Cardiac muscle cell (in vitro differentiated cells and primary cell): ENCODE data around the gene DHRS4. TPM values are rescaled to one million over a fixed set of nuclear protein-coding genes. Genes with fewer than 3 reads are reported as not detected.
"Not testable (repeated sequence)": the region's sequence is repeated elsewhere in the genome, so short reads cannot be mapped to it uniquely, and the experiment has no call there.

Experiments
- DNase-seq, 2 donors: peaks; one replicate each; pipeline versions ENCODE4 v3.0.0 to v3.0.0-alpha.2; 2010 to 2017; ENCODE audit warnings: low read depth in 1 of 2, low spot score in 1 of 2
- H3K27ac ChIP-seq: fragments of 200-600 bp; sonication (generic); 2 replicates; pipeline ENCODE4 v1.5.1; 2016
- H3K27me3 ChIP-seq: fragments of 200-600 bp; sonication (generic); 2 replicates; pipeline ENCODE4 v1.6.0; 2016; ENCODE audit warnings: control low read depth
- H3K36me3 ChIP-seq: fragments of 200-600 bp; sonication (generic); 2 replicates; pipeline ENCODE4 v1.5.1; 2016; ENCODE audit warnings: control low read depth
- H3K4me1 ChIP-seq: fragments of 200-600 bp; sonication (generic); 2 replicates; pipeline ENCODE4 v1.8.1; 2017; ENCODE audit warnings: low read depth, mild to moderate bottlenecking, mixed run types
- H3K4me3 ChIP-seq: fragments of 200-600 bp; sonication (generic); 2 replicates; pipeline ENCODE4 v1.5.1; 2016; ENCODE audit warnings: mild to moderate bottlenecking
- H3K9me3 ChIP-seq: fragments of 200-600 bp; sonication (generic); 2 replicates; pipeline ENCODE4 v1.5.1; 2017; ENCODE audit warnings: low read depth, mild to moderate bottlenecking, control low read depth
- polyA plus RNA-seq: library from polyadenylated mRNA; unstranded; fragments of >200 nt; fragmentation: Nextera tagmentation; extraction: Ambion mirVana; gene quantifications from 2 replicates; pipeline ENCODE4 v1.2.1, GENCODE V29; 2016
- total RNA-seq: library from RNA; depleted of rRNA; stranded (reverse); fragments of >200 nt; gene quantifications from 2 replicates; pipeline ENCODE4 v1.2.3, GENCODE V29; 2016
- TF ChIP-seq, protein P1 (sequence below): IDR thresholded peaks from 2 replicates; pipeline ENCODE4 v1.5.1; 2012; ENCODE audit warnings: low read depth, mild to moderate bottlenecking, low read length

The DHRS4 gene
- total and polyA plus RNA-seq, 2 experiments from 2014 or later, result 44.9 to 62.2 TPM

DNA sequence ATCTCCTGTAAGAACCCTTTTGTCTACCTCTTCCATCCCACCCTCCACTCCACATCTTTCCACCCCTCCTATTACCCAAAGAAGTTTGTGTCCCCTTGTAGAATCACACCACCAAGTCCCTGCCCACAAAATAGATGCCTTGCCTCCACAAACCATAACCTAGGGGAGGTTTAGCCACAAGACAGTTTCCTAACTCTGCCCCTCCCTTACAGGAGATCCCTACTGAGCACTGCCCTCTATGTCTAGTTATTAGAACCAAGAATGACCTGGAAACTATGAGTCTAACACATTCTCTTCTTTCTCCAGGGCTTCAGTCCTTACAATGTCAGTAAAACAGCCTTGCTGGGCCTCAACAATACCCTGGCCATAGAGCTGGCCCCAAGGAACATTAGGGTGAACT, 47.5 kb downstream of the DHRS4 start:
- H3K36me3 ChIP-seq, H3K9me3 ChIP-seq, H3K4me3 ChIP-seq, H3K27me3 ChIP-seq, DNase-seq, H3K27ac ChIP-seq, H3K4me1 ChIP-seq: not testable (repeated sequence)

DNA sequence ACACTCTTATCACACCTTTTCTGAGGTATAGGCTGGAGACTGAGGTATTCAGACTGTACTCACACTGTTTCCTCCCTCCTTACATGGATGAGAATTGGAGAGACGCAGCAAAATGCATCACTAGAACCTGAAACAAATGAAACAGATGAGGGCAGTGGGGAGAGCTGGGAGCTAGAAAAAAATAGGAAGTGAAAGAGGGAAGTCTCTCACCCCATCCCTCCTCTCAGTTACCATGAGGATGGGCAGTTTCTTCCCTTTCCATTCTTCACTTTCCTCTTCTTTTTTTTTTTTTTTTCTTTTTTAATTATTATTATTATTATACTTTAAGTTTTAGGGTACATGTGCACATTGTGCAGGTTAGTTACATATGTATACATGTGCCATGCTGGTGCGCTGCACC, 48.1 kb downstream of the DHRS4 start:
- H3K9me3 ChIP-seq, H3K27ac ChIP-seq, H3K27me3 ChIP-seq, H3K4me3 ChIP-seq, H3K36me3 ChIP-seq, H3K4me1 ChIP-seq, DNase-seq: not testable (repeated sequence)

DNA sequence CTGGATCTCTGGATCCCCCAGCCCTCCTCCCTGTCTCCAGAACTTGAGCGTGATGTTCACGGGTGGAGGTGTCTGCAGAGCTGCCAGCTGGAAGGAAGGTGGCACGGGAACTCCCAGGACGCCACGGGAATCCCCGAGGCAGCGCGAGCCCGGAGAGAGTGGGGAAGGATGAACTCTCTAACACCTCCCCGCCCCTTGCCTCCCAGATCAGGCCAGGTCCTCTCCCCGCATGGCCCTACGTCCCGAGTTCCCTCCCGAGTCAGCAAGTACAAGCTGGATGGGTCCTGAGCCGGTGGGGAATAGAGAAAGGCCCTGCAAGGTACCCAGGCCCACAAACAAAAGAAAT, 52.9 kb downstream of the DHRS4 start:
- H3K27me3 ChIP-seq, H3K9me3 ChIP-seq, DNase-seq, H3K4me1 ChIP-seq, H3K27ac ChIP-seq, H3K36me3 ChIP-seq: not testable (repeated sequence)
- H3K4me3 ChIP-seq, result peak overlapping the region; percentile 12

DNA sequence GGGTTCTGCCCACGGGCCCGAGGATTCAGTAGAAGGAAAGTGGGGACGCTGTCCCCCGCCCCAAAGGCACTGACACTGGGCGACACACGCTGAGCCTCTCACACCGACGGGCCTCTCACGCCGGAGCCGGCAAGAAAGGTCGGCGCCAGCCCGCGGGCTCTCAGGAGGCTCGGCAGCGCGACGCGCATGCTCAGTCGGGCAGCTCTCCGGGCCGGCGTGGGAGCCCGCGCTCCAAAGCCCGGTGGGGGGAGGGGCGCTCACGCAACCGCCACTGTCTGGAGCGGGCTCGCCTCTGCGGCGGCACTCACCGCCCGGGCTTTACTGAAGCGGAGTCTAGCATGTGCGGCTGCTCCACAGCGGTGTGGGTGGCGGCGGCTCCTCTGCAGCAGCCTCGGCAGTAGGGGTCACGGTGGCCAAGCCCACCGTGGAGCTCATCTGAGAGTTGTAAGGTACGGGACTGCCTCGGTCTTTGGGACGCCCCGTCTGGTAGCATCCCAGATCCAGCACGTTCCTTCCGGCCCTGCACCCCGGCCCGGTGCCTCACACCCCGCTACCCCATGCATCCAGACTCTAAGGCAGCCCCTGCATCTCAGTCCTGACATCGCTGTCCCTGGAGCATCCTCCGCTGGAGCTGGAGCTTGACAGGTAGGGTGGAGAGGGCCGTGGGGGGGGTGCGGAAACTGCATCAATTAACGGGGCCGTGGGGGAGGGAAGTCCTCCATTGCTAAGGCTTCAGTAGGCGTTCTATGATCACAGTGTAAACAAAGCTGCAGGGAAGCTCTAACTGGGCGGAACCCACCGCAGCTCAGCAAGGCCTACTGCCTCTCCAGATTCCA, 53.5 kb downstream of the DHRS4 start:
- not testable (repeated sequence) for H3K4me1 ChIP-seq, H3K27me3 ChIP-seq, H3K36me3 ChIP-seq, H3K9me3 ChIP-seq, H3K27ac ChIP-seq
- DNase-seq, result peak; percentile 6 to 67
- peak overlapping the region; percentile 12 for H3K4me3 ChIP-seq

DNA sequence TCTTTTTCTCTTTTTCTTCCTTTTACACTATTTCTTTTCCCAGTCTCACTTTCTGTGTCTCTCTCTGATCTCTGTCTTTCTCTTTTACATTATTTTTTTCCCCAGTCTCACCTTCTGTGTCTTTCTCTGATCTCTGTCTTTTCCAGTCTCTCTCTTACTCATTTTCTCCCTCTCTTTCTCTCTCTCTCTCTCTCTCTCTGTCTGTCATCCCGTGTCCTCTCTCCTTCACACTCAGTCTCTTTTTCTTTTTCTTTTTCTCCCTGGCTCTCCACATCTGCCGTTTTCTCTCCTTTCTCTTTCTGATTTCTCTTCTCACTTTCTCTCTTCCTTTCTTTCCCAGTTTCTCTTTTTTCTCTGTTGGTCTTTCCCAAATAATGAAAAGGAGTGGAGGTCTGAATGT, 57.5 kb downstream of the DHRS4 start:
- no peaks in the 10 kb centered on the region for H3K27me3 ChIP-seq
- H3K36me3 ChIP-seq, result no peaks in the 10 kb centered on the region
- H3K4me1 ChIP-seq, result no peaks in the 10 kb centered on the region
- TF ChIP-seq, protein P1, sequence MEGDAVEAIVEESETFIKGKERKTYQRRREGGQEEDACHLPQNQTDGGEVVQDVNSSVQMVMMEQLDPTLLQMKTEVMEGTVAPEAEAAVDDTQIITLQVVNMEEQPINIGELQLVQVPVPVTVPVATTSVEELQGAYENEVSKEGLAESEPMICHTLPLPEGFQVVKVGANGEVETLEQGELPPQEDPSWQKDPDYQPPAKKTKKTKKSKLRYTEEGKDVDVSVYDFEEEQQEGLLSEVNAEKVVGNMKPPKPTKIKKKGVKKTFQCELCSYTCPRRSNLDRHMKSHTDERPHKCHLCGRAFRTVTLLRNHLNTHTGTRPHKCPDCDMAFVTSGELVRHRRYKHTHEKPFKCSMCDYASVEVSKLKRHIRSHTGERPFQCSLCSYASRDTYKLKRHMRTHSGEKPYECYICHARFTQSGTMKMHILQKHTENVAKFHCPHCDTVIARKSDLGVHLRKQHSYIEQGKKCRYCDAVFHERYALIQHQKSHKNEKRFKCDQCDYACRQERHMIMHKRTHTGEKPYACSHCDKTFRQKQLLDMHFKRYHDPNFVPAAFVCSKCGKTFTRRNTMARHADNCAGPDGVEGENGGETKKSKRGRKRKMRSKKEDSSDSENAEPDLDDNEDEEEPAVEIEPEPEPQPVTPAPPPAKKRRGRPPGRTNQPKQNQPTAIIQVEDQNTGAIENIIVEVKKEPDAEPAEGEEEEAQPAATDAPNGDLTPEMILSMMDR, result no peak
- H3K9me3 ChIP-seq, result no peaks in the 10 kb centered on the region
- no peak overlapping the region for H3K4me3 ChIP-seq
- H3K27ac ChIP-seq, result no peak overlapping the region
- no peak for DNase-seq

DNA sequence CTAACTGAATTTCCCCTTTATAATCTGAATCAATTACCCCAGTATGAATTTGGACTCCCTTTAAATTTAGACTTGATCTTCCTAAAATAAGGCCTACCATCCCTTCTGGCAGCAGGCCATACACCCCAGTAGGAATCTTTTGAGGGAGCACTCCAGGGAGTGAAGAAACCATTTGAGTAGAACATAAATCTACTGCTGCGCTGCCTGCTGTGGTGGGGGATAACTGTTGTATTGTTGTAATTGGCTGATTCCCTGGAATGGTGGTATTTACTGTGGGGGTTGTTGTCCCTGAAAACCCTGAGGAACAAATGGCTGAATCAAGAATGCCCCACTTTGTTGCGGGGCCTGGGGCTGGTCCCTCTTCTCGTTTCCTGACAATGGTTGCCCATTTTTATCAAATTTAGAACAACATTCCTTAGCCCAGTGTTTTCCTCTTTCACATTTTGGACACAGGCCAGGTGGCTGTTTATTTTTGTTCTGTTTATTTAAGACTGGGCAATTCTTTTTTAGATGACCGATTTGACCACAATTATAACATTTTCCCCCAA, 59.2 kb downstream of the DHRS4 start:
- not testable (repeated sequence) for H3K9me3 ChIP-seq, H3K4me3 ChIP-seq, H3K36me3 ChIP-seq, H3K27me3 ChIP-seq, DNase-seq, H3K27ac ChIP-seq, H3K4me1 ChIP-seq

DNA sequence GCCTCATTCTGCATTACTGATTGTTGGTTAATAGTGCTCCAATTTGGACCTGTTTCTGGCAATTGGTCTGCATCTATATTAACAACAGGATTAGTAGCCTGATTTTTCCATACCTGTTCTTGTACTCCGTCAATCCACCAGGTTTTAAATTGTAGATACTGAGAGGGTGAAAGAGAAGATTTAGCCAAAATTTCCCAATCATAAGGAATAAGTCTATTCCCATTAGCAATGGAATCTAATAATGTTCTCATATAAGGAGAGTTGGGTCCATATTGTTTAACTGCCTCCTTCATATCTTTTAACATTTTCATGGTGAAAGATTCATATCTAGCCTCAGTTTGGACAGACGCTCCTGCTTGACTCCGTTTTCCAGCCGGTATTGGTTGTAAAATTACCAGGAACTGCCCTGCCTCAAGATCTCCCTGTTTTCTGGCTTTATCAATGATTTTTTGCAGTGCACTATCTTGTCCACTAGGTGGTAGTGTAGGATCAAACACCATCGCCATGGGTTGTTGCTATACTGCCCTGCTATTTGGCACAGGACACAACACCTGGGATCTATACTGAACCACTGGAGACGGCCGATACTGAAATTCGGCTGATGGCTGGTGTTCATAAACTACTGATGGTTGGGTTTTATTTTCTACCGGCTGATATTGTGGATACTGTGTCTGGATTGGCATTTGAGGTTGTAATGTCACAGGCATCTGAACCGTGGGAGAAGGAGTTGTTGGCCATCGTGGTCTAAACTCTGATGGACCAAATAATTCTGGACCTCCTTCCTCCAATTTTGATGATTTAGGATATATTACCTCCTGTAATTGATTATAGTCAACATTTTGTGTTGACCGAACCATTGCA, 60.3 kb downstream of the DHRS4 start:
- Histone ChIP-seq H3K9me3 (no peaks in the 10 kb centered on the region), H3K4me1 (no peaks in the 10 kb centered on the region), H3K27me3 (no peaks in the 10 kb centered on the region), H3K27ac (no peak overlapping the region), H3K36me3 (no peaks in the 10 kb centered on the region), H3K4me3 (no peak overlapping the region)
- DNase-seq, result peak; percentile 76 to 78
- TF ChIP-seq, protein P1, result peak; percentile 80

DNA sequence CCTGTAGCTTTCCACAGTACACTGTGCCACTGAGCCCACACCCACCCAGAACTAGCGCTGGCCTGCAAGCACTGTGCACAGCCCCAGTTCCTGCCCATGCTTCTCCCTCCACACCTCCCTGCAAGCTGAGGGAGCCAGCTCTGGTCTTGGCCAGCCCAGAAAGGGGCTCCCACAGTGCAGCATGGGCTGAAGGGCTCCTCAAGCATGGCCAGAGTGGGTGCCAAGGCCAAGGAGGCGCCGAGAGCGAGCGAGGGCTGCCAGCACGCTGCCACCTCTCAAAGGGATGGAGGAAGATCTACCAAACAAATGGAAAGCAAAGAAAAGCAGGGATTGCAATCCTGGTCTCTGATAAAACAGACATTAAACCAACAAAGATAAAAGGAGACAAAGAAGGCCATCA, 62.2 kb downstream of the DHRS4 start:
- H3K4me3 ChIP-seq, DNase-seq, H3K9me3 ChIP-seq, H3K36me3 ChIP-seq, H3K27ac ChIP-seq, H3K27me3 ChIP-seq, H3K4me1 ChIP-seq: not testable (repeated sequence)

Other genes starting within 250 kb of the DHRS4 start
- 13.7 and 17.0 TPM in 2 replicates for gene DHRS4L2, start 35.2 kb downstream of the DHRS4 start, total RNA-seq
- 23.7 and 33.1 TPM in 2 replicates for gene DHRS4L2, start 35.2 kb downstream of the DHRS4 start, polyA plus RNA-seq
- gene CARMIL3, start 98.2 kb downstream of the DHRS4 start, total RNA-seq, result 0.06 and 0.85 TPM in 2 replicates
- 0.05 and 0.22 TPM in 2 replicates for gene CARMIL3, start 98.2 kb downstream of the DHRS4 start, polyA plus RNA-seq
- 0.12 TPM in 1 of 2 replicates, not detected in the other for gene CPNE6, start 117.8 kb downstream of the DHRS4 start, total RNA-seq
- 0.43 and 0.96 TPM in 2 replicates for gene CPNE6, start 117.8 kb downstream of the DHRS4 start, polyA plus RNA-seq
- gene PCK2, start 140.5 kb downstream of the DHRS4 start, total RNA-seq, result 11.2 and 18.9 TPM in 2 replicates
- gene PCK2, start 140.5 kb downstream of the DHRS4 start, polyA plus RNA-seq, result 12.2 and 20.0 TPM in 2 replicates
- gene DCAF11, start 161.0 kb downstream of the DHRS4 start, total RNA-seq, result 152 and 317 TPM in 2 replicates
- 110 and 165 TPM in 2 replicates for gene DCAF11, start 161.0 kb downstream of the DHRS4 start, polyA plus RNA-seq
- gene NRL, start 161.2 kb downstream of the DHRS4 start, total RNA-seq, result 4.2 and 6.7 TPM in 2 replicates
- 4.8 and 5.1 TPM in 2 replicates for gene NRL, start 161.2 kb downstream of the DHRS4 start, polyA plus RNA-seq
- gene FITM1, start 176.9 kb downstream of the DHRS4 start, total RNA-seq, result 124 and 136 TPM in 2 replicates
- gene FITM1, start 176.9 kb downstream of the DHRS4 start, polyA plus RNA-seq, result 181 and 209 TPM in 2 replicates
- 211 and 238 TPM in 2 replicates for gene PSME1, start 182.4 kb downstream of the DHRS4 start, total RNA-seq
- gene PSME1, start 182.4 kb downstream of the DHRS4 start, polyA plus RNA-seq, result 383 and 492 TPM in 2 replicates
- gene EMC9, start 187.8 kb downstream of the DHRS4 start, total RNA-seq, result 54.6 and 69.3 TPM in 2 replicates
- 82.3 and 114 TPM in 2 replicates for gene EMC9, start 187.8 kb downstream of the DHRS4 start, polyA plus RNA-seq
- 92.3 and 97.6 TPM in 2 replicates for gene PSME2, start 192.8 kb downstream of the DHRS4 start, total RNA-seq
- gene PSME2, start 192.8 kb downstream of the DHRS4 start, polyA plus RNA-seq, result 311 and 331 TPM in 2 replicates
- gene RNF31, start 193.7 kb downstream of the DHRS4 start, total RNA-seq, result 81.0 and 134 TPM in 2 replicates
- 42.1 and 44.9 TPM in 2 replicates for gene RNF31, start 193.7 kb downstream of the DHRS4 start, polyA plus RNA-seq
- 29.1 and 33.7 TPM in 2 replicates for gene IRF9, start 207.5 kb downstream of the DHRS4 start, total RNA-seq
- gene IRF9, start 207.5 kb downstream of the DHRS4 start, polyA plus RNA-seq, result 27.3 and 35.4 TPM in 2 replicates
- 20.3 and 23.5 TPM in 2 replicates for gene REC8, start 218.3 kb downstream of the DHRS4 start, total RNA-seq
- 38.8 and 39.0 TPM in 2 replicates for gene REC8, start 218.3 kb downstream of the DHRS4 start, polyA plus RNA-seq
- gene IPO4, start 235.0 kb downstream of the DHRS4 start, total RNA-seq, result 32.0 and 40.7 TPM in 2 replicates
- 26.4 and 34.5 TPM in 2 replicates for gene IPO4, start 235.0 kb downstream of the DHRS4 start, polyA plus RNA-seq
- 40.2 and 50.3 TPM in 2 replicates for gene TM9SF1, start 241.7 kb downstream of the DHRS4 start, total RNA-seq
- gene TM9SF1, start 241.7 kb downstream of the DHRS4 start, polyA plus RNA-seq, result 55.2 and 65.3 TPM in 2 replicates